ENCODE results near the gene GLO1. TPM values are rescaled to one million over a fixed set of nuclear protein-coding genes. Genes with fewer than 3 reads are reported as not detected.
A peak's percentile ranks its signal among the peaks of the same experiment; 100 is the strongest.

GLO1 gene
- 110 and 154 TPM in 2 replicates for total RNA-seq

DNA sequence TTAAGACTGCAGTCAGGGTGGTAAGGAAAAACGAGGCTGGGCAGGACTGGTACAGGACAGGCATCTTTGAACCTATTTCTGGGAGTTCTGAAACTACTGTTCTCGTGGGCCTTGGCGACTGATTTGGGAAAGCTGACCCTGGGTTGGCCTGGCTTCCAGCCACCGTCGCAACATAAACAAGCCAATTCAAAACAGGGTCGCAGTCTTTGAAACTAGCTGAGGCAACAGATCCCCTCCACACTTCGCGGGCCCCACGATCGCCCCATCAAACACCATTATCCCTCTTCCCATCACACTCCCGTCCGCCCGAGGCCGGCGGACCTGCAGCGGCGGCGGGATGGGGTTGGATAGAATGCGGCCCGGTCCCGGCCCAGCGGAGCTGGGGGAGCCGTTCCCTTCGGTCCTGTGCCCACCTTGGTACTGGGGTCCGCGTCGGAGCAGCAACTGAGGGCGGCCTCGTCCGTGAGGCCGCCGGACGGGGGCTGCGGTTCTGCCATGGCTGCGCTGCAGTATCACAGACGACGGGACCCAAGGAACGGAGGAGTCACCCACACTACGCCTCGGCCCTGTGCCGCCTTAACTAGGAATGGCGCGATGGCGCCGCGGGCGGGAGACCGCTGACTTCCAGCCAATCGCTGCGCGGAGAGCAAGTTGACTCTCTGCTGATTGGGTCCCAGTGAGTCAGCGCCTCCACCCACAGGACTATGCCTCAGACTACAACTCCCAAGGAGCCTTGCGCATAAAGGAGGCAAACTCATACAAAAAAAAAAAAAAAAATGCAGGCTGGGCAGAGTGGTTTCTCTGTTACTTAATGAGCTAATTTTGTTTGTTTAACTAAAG lies at the start of gene GLO1:
Gene GLO1, minus strand, starts transcription at position 588 of the 840 bp plus-strand sequence. Its CDS starts 91 bp downstream, at position 497.
- H3K4me3 ChIP-seq (ENCODE audit: low read depth, low read length): peak within 1 kb of the TSS; percentile 80
- TF ChIP-seq, protein P1, sequence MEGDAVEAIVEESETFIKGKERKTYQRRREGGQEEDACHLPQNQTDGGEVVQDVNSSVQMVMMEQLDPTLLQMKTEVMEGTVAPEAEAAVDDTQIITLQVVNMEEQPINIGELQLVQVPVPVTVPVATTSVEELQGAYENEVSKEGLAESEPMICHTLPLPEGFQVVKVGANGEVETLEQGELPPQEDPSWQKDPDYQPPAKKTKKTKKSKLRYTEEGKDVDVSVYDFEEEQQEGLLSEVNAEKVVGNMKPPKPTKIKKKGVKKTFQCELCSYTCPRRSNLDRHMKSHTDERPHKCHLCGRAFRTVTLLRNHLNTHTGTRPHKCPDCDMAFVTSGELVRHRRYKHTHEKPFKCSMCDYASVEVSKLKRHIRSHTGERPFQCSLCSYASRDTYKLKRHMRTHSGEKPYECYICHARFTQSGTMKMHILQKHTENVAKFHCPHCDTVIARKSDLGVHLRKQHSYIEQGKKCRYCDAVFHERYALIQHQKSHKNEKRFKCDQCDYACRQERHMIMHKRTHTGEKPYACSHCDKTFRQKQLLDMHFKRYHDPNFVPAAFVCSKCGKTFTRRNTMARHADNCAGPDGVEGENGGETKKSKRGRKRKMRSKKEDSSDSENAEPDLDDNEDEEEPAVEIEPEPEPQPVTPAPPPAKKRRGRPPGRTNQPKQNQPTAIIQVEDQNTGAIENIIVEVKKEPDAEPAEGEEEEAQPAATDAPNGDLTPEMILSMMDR (IDR thresholded peaks at IDR 0.05; ENCODE audit: insufficient read depth, low read depth, low read length): no peak
- DNase-seq (ENCODE audit: low read depth): peak; percentile 99

DNA sequence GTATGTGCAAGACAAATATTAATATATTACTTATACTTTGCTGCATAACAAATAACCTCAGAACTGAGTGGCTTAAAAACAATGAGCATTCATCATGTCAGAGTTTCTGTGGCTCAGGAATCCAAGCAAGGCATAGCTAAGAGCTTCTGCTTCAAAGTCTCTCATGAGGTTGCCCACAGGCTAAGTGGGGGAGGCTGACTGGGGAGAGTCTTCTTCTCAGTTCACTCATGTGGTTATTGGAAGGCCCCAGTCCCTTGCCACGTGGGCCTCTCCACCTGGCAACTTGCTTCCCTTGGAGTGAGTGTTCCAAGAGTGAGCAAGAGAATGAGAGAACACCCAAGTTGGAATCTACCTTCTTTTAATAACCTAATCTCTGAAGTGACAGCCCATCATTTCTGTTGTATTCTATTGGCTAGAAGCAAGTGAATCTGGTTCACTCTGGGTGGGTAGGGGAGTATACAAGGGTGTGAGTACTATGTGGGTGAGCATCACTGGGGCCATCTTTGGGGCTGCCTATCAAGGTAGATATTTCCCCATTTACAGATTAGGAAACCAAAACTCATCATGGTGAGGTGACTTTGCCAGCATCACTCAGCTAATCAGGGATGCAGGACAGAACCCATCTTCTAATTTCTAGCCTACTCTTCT lies 48.1 kb upstream of the GLO1 start:
- no peak for DNase-seq (ENCODE audit: low read depth)
- no peak overlapping the region for H3K4me3 ChIP-seq (ENCODE audit: low read depth, low read length)
- TF ChIP-seq, protein P1 (IDR thresholded peaks at IDR 0.05; ENCODE audit: insufficient read depth, low read depth, low read length): no peak

DNA sequence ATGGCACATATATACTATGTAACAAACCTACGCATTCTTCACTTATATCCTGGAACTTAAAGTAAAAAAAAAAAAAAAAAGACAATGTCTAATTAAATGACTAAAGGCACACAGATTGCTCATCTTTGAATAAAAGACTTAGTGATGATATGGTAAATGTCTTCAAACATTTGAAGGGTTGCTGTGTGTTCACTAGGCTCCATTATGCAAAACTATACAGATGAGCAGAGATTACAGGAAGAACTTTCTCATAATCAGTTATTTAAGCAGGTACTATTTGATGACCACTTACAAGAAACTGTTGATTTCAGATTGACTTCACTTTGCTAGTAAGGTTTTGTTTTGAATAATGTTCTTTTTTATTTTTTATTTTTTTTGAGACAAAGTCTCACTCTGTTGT lies 46.5 kb upstream of the GLO1 start:
- no peak overlapping the region for H3K4me3 ChIP-seq (ENCODE audit: low read depth, low read length)
- no peak for DNase-seq (ENCODE audit: low read depth)
- TF ChIP-seq, protein P1 (IDR thresholded peaks at IDR 0.05; ENCODE audit: insufficient read depth, low read depth, low read length): no peak

DNA sequence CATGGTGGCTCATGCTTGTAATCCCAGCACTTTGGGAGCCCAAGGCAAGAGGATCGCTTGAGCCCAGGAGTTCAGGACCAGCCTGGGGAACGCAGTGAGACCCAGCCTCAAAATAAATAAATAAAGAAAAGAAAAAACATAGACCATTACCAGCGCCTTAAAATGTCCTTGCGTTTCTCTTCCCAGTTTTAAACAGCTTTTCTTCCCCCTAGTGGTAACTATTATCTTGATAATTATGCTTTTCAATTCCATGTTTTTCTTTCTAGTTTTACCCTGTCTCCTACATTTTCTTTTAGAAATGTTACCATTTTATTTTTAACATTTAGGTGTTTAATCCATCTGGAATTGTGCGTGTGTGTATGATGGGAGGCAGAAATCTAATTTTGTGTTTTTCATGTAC lies 36.6 kb upstream of the GLO1 start:
- DNase-seq (ENCODE audit: low read depth): no peak
- no peak overlapping the region for H3K4me3 ChIP-seq (ENCODE audit: low read depth, low read length)
- TF ChIP-seq, protein P1 (IDR thresholded peaks at IDR 0.05; ENCODE audit: insufficient read depth, low read depth, low read length): peak; percentile 43

DNA sequence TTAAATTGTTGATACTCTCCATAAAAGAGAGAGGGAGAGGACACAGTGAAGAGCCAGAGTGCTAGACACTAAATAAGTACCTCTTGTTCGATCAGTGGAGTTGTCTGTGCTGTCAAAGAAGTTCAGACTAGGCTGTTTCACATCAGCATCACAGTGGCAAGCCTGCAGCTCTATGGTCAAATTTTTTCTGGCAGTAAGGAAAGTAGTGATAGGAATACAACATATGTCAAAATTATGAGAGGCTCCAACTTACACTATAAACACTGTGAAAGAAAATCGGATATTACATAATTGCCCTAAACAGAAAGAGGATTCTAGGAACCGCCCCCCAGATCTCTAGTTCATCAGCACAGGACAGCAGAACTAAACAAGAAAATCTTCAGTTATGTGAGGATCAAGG lies 35.3 kb upstream of the GLO1 start:
- TF ChIP-seq, protein P1 (IDR thresholded peaks at IDR 0.05; ENCODE audit: insufficient read depth, low read depth, low read length): no peak
- no peak for DNase-seq (ENCODE audit: low read depth)
- H3K4me3 ChIP-seq (ENCODE audit: low read depth, low read length): no peak overlapping the region

DNA sequence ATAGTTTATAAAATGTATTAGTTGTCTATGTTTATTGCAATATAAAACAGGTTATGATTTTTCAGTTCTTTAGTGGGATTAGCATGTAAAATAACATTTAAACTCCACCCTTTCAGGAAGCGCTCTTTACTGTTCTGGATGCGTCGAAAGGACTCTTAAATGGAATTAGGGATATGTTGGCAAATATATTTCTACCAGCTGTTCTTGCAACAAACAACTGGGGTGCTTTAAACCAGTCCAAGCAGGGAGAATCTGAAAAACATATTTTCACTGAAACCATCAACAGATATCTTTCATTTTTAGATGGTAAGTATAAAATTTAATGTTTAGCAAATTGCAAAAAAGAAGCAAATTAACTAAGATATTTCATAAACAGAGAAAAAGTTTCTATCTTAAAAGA lies 34.0 kb upstream of the GLO1 start:
- TF ChIP-seq, protein P1 (IDR thresholded peaks at IDR 0.05; ENCODE audit: insufficient read depth, low read depth, low read length): no peak
- DNase-seq (ENCODE audit: low read depth): no peak

More for the DNA sequence above, 34.0 kb upstream of the GLO1 start:
- no peak overlapping the region for H3K4me3 ChIP-seq (ENCODE audit: low read depth, low read length)
